GM12878 (cell line): ENCODE results near the gene BACE2.

Experiments
- CTCF ChIP-seq, 3 experiments: IDR thresholded peaks in 2 of 3; conservative IDR thresholded peaks in 1 of 3; 2 replicates each; pipeline ENCODE4 v1.5.1; 2011; ENCODE audit warnings: low read depth in 3 of 3, low read length in 3 of 3, mild to moderate bottlenecking in 3 of 3, control low read depth in 2 of 3, moderate library complexity in 2 of 3, inconsistent platforms in 1 of 3, mixed read lengths in 1 of 3; ENCODE audit not compliant: control insufficient read depth in 2 of 3, insufficient read depth in 1 of 3; ENCODE audit errors: extremely low read depth in 1 of 3
- ESRRA ChIP-seq: IDR thresholded peaks from 2 replicates; pipeline ENCODE4 v1.6.1; 2012; ENCODE audit warnings: mild to moderate bottlenecking, low read length, improper control_type of control experiment
- PML ChIP-seq: IDR thresholded peaks from 2 replicates; pipeline ENCODE4 v1.6.1; 2012; ENCODE audit warnings: low read length, inconsistent platforms
- POLR2A ChIP-seq: IDR thresholded peaks from 2 replicates; pipeline ENCODE4 v1.6.1; 2011; ENCODE audit warnings: low read depth, mild to moderate bottlenecking, low read length
- RELA ChIP-seq: fragments of 450-650 bp; IDR thresholded peaks from 2 replicates; pipeline ENCODE4 v1.8.0; 2014; ENCODE audit warnings: borderline replicate concordance; ENCODE audit not compliant: partially characterized antibody
- SKIL ChIP-seq: fragments of 450-650 bp; IDR thresholded peaks from 2 replicates; pipeline ENCODE4 v1.6.1; 2017; ENCODE audit warnings: mild to moderate bottlenecking, low read depth, inconsistent platforms; ENCODE audit not compliant: poor library complexity, severe bottlenecking
- SP1 ChIP-seq: IDR thresholded peaks from one replicate; pipeline ENCODE4 v1.6.1; 2011; ENCODE audit warnings: low read depth, low read length
- TBL1XR1 ChIP-seq: IDR thresholded peaks from 2 replicates; pipeline ENCODE4 v1.6.1; 2012; ENCODE audit warnings: low read depth, low read length, improper control_type of control experiment
- YY1 ChIP-seq: IDR thresholded peaks from 2 replicates; pipeline ENCODE4 v1.6.1; 2011; ENCODE audit warnings: low read depth, mild to moderate bottlenecking, low read length
- ZBTB11 ChIP-seq: fragments of 450-650 bp; formaldehyde crosslinking; IDR thresholded peaks from 2 replicates; pipeline ENCODE4 v1.5.0; 2022; ENCODE audit warnings: mild to moderate bottlenecking, missing genetic modification characterization
- ZNF24 ChIP-seq: fragments of 450-650 bp; IDR thresholded peaks from 2 replicates; pipeline ENCODE4 v1.6.1; 2017; ENCODE audit warnings: antibody characterized with exemption, mild to moderate bottlenecking

GRCh38 chr21:41251961-41252642 is 84.1 kb downstream of the BACE2 start:
- TF ChIP-seq SP1 (no peak), ZBTB11 (CRISPR knock-in tag) (no peak), YY1 (no peak), PML (no peak), CTCF (IDR thresholded peaks at IDR 0.05 in 2 of 3, conservative IDR thresholded peaks at IDR 0.05 in 1 of 3; ENCODE audit: control insufficient read depth in 2 of 3, extremely low read depth in 1 of 3, insufficient read depth in 1 of 3, low read depth in 3 of 3, low read length in 3 of 3) (no peak), TBL1XR1 (no peak), SKIL (no peak), POLR2A (no peak), ZNF24 (no peak), RELA (no peak), ESRRA (no peak)
